IPS-18c (cell line): Measurements from ENCODE around the gene RAD1.
"Not testable (repeated sequence)": the region's sequence is repeated elsewhere in the genome, so short reads cannot be mapped to it uniquely, and the experiment has no call there.

ENCODE experiments used
- H3K4me3 ChIP-seq: 2 replicates; pipeline ENCODE4 v1.7.0; 2013; ENCODE audit warnings: low read depth, mild to moderate bottlenecking, low read length, moderate library complexity; ENCODE audit not compliant: insufficient read depth
- H3K9me3 ChIP-seq: one replicate; pipeline ENCODE4 v1.6.1; 2013; ENCODE audit warnings: mild to moderate bottlenecking, low read length, moderate library complexity; ENCODE audit not compliant: control insufficient read depth, insufficient read depth

The RAD1 gene

GRCh38 chr5:34923694-34924461, 8.6 kb upstream of the RAD1 start:
- H3K4me3 ChIP-seq, result no peak overlapping the region
- no peaks in the 10 kb centered on the region for H3K9me3 ChIP-seq

GRCh38 chr5:34923256-34923655, 8.0 kb upstream of the RAD1 start:
- not testable (repeated sequence) for H3K9me3 ChIP-seq, H3K4me3 ChIP-seq

DNA sequence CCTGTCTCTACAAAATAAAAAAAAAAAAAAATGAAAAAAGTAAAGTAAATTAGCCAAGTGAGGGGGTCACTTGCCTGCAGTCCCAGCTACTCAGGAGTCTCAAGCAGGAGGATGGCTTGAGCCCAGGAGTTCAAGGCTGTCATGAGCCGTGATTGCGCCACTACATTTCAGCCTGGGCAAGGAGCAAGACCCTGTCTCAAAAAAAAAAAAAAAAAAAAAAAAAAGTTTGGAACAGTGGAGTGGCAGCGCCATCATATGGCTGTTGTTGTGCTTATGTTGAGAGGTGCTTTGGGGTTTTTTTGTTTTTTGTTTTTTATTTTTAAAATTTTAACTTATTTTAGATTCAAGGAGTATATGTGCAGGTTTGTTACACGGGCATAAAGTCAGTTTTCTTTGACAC, 3.8 kb upstream of the RAD1 start:
- Histone ChIP-seq H3K4me3 (no peak overlapping the region), H3K9me3 (no peaks in the 10 kb centered on the region)

- Histone ChIP-seq H3K4me3 (no peak overlapping the region), H3K9me3 (no peaks in the 10 kb centered on the region)
These were observed 2.7 kb upstream of the RAD1 start for GRCh38 chr5:34918025-34918424.

- H3K4me3 ChIP-seq, result peak overlapping the region; percentile 96
- H3K9me3 ChIP-seq, result no peaks in the 10 kb centered on the region
These were observed 1.2 kb upstream of the RAD1 start for GRCh38 chr5:34916518-34916917.

DNA sequence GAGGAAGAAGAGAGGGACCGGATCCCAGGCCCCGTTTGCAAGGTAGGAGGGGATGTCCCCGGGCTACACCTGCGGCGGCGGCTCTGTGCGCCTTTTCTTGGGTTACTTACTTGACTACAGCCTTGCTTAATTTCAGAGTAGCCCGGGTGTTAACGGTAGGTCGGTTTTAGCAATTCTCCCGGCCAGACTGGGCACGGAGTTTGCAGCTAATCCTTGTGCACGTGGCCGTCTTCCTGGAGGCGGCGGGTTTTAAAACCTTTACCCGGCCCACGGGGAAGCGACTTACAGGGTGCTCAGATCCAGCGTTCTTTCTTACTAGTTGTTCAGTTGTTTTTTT, 520 bp upstream of the RAD1 start:
- H3K4me3 ChIP-seq, result peak overlapping the region; percentile 96

DNA sequence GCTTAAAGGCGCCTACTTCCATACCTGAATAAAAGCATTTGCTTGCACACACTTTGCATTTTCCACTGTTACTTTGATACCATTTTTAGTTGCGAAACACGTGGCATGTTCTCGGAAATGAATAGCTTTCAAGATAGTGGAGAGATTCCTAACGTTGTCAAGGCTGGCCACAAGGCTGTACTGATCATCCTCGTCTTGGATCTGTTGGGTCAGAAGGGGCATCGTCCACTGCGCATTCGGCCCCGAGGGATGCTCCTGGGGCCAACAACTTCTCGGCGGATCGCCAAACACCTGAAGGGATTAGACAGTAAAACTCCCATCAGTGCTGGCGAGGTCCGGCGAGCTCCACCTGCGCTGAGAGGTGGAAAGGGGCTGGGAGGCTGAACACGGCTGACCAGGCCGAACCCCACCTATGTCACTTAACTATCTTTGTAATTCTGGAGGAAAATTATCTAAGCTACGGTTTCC, 599 bp downstream of the RAD1 start:
- Histone ChIP-seq H3K4me3 (peak overlapping the region; percentile 96), H3K9me3 (no peaks in the 10 kb centered on the region)

More for the DNA sequence above, 520 bp upstream of the RAD1 start:
- H3K9me3 ChIP-seq, result no peaks in the 10 kb centered on the region

- H3K4me3 ChIP-seq, result no peak overlapping the region
- no peaks in the 10 kb centered on the region for H3K9me3 ChIP-seq
These were observed 2.2 kb downstream of the RAD1 start for GRCh38 chr5:34913072-34913471.

DNA sequence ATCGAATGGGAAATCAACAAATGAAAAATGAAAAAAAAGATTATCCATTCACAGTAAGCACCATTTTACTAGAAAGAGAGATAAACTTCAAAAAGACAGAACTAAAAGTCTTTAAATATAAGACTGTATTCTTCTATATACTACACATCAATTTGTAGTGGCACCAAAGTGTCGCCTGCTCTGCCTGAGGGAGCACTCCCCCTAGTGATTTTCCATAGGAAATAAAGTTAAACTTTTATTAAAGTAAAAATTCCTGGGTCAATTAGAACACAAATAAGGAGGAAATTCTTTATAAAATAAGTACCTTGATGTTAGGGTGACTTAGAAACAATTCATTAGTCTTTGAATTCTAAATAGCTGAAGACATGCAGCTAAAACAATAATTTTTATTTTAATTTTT, 9.7 kb downstream of the RAD1 start:
- H3K9me3 ChIP-seq, result peaks cover 2% of the 10 kb centered on the region
- no peak overlapping the region for H3K4me3 ChIP-seq

- Histone ChIP-seq H3K4me3 (no peak overlapping the region), H3K9me3 (peaks cover 2% of the 10 kb centered on the region)
These were observed 12.0 kb downstream of the RAD1 start for GRCh38 chr5:34903260-34903659.

DNA sequence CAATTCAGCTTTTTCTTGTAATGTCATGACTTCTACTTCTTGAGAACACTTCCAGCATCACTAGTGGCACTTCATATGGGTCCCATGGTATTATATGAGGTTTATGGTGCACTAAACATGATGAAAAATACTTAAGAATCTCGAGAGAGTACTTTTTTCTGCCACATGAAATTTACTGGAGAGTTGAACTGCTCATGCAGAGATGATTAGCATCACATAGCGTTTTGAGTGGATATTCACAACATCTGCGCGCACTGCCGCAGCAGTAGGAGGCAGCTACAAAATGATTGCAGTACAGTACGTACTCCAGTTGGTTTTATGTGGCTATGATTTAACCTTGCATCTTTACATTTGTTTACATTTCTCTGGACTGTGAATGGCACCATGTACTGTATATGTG, 14.7 kb downstream of the RAD1 start:
- H3K9me3 ChIP-seq, result peaks cover 2% of the 10 kb centered on the region

GRCh38 chr5:34899066-34899465, 16.2 kb downstream of the RAD1 start:
- no peak overlapping the region for H3K4me3 ChIP-seq

More for the DNA sequence above, 14.7 kb downstream of the RAD1 start:
- H3K4me3 ChIP-seq, result no peak overlapping the region

DNA sequence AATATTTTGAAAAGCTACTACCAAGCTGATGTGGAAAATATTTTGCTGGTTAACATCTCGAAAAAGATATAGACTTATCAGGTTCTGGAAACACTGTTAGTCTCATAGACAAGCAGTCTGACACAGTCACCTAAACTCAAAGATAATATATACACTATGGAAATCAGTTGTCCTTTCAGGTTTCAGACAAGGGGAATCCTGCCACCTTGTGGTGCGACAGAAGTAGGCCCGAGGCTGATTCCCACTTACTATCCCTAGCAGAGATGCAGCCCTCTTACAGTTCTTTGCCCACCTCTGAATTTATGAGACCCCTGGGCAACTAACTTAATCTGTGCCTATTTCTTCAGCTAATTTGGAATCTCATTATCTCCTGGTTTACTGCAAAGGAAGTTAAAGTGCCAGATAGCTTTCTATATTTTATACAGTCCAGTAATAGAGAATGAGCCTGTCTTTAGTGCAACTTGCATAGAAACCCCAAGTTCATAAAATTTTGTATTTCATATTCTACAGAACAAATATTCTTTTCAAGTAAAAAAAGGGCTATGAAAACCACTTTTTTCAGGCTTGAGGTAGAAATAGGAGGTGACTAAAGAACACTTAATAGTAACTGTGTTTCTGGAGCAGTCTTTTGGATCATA, 16.9 kb downstream of the RAD1 start:
- H3K9me3 ChIP-seq, result peaks cover 2% of the 10 kb centered on the region
- H3K4me3 ChIP-seq, result no peak overlapping the region

More at GRCh38 chr5:34899066-34899465, 16.2 kb downstream of the RAD1 start:
- H3K9me3 ChIP-seq, result peaks cover 2% of the 10 kb centered on the region

GRCh38 chr5:34897646-34898045, 17.7 kb downstream of the RAD1 start:
- no peak overlapping the region for H3K4me3 ChIP-seq

DNA sequence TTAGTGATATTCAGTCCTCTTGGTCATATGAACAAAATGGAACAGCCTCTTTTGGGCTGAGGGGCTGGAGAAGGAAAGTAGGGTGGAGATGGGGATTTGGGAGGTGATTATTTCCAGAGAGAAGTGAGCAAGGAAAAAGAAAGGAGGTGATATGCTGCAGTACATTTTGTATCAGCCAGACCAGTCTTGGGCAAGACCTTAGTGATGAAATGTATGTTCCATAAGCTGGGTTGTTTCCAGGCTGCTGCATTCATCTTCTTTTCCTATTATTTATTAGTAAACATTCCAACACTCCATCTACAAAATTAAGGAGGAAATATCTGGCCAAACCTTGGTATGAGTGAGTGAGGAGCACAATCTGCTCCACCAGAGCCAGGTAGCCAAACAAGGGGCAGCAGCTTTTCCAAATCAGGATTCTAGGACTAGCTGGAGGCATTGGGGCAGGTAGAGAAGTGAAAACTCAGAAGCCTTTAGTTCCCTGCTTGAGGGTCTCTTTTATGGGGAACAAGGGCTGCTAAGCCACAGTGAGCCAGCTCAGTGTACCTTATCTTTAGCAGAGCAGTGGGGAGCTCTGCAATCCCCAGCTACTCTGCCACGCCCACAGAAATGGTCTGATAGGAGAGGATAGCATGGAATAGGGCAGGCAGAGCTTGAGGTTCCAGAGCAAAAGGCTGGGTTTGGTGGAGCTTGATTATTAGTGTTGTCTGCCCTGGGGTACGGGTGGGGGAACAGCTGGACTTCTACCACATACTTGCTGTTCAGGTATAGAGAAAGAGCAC, 19.5 kb downstream of the RAD1 start:
- no peak overlapping the region for H3K4me3 ChIP-seq
- no peaks in the 10 kb centered on the region for H3K9me3 ChIP-seq

More at GRCh38 chr5:34897646-34898045, 17.7 kb downstream of the RAD1 start:
- no peaks in the 10 kb centered on the region for H3K9me3 ChIP-seq

DNA sequence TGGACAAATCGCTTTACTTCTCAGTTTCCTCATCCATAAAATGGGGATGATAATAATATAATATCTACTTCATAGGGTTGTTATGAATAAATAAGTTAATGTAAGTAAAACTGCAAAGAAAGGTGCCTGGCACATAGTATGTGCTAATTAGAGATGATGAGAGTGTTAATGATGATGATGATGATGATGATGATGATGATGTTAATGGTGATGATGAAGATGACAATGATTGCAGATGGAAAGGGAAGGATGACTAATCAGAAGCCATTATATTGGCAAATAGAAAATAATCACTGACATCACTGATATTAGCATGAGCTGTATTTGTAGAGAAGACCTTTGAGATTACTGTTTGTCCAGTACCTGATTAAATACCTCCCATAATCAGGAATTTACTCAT, 20.6 kb downstream of the RAD1 start:
- Histone ChIP-seq H3K4me3 (no peak overlapping the region), H3K9me3 (no peaks in the 10 kb centered on the region)

DNA sequence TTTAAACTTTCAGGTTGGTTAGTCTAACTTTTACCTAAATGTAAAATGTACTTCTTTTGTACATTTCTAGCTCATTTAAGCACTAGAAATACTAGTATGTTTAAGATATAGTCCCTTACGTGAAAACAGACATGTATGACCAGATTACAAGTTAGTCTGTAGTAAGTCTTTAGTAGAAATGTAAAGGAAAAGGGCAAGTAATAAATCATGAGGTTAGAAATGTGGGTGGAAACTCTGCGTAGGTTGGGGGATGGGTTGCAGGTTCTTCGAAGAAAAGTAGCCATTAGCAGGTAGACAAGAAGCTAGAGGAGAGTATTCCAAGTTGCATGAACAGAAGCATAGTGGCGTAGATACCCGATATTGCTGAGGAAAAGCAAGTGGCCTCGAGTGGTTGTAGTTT, 22.9 kb downstream of the RAD1 start:
- Histone ChIP-seq H3K9me3 (no peaks in the 10 kb centered on the region), H3K4me3 (no peak overlapping the region)

- H3K4me3 ChIP-seq, result no peak overlapping the region
- H3K9me3 ChIP-seq, result no peaks in the 10 kb centered on the region
These were observed 23.3 kb downstream of the RAD1 start for GRCh38 chr5:34891981-34892380.
